HG03175 (cell line): ENCODE data around the gene CLIP1.

Experiments
- ATAC-seq: cut with Tn5 transposase; IDR thresholded peaks from one replicate; pipeline ENCODE4 v1.9.1; 2021; ENCODE audit warnings: mild to moderate bottlenecking, moderate library complexity; ENCODE audit not compliant: unreplicated experiment

The CLIP1 gene

GRCh38 chr12:122318607-122319605 lies 103.6 kb downstream of the CLIP1 start:
- no peak for ATAC-seq

- no peak for ATAC-seq
These were observed 109.5 kb downstream of the CLIP1 start for GRCh38 chr12:122312926-122313325.

GRCh38 chr12:122311696-122312095 lies 110.8 kb downstream of the CLIP1 start:
- no peak for ATAC-seq

GRCh38 chr12:122310626-122311333 lies 111.7 kb downstream of the CLIP1 start:
- no peak for ATAC-seq

- no peak for ATAC-seq
These were observed 112.8 kb downstream of the CLIP1 start for GRCh38 chr12:122309564-122310121.

- ATAC-seq = no peak
These were observed 113.7 kb downstream of the CLIP1 start for GRCh38 chr12:122308811-122309210.

GRCh38 chr12:122306407-122306806 lies 116.1 kb downstream of the CLIP1 start:
- no peak for ATAC-seq

GRCh38 chr12:122304924-122305323 lies 117.5 kb downstream of the CLIP1 start:
- ATAC-seq = no peak

- no peak for ATAC-seq
These were observed 119.4 kb downstream of the CLIP1 start for GRCh38 chr12:122303068-122303467.

- ATAC-seq = no peak
These were observed 124.3 kb downstream of the CLIP1 start for GRCh38 chr12:122298071-122298748.

- ATAC-seq = no peak
These were observed 125.0 kb downstream of the CLIP1 start for GRCh38 chr12:122297494-122297893.

- ATAC-seq = no peak
These were observed 126.6 kb downstream of the CLIP1 start for GRCh38 chr12:122295877-122296276.

- peak; percentile 80 for ATAC-seq
These were observed 129.4 kb downstream of the CLIP1 start for GRCh38 chr12:122293081-122293480.

- no peak for ATAC-seq
These were observed 131.0 kb downstream of the CLIP1 start for GRCh38 chr12:122291431-122291830.

- no peak for ATAC-seq
These were observed 138.8 kb downstream of the CLIP1 start for GRCh38 chr12:122283680-122284079.

GRCh38 chr12:122282061-122282460 lies 140.4 kb downstream of the CLIP1 start:
- no peak for ATAC-seq

GRCh38 chr12:122276242-122276641 lies 146.2 kb downstream of the CLIP1 start:
- ATAC-seq = no peak

- no peak for ATAC-seq
These were observed 147.0 kb downstream of the CLIP1 start for GRCh38 chr12:122275459-122275858.

- ATAC-seq = peak; percentile 88
These were observed 156.1 kb downstream of the CLIP1 start, which contains the start of gene VPS33A for GRCh38 chr12:122266230-122266901. Gene VPS33A, minus strand, starts transcription at chr12:122266494. Its CDS starts 86 bp downstream, at chr12:122266408.

- ATAC-seq = peak; percentile 27
These were observed 156.6 kb downstream of the CLIP1 start for GRCh38 chr12:122265886-122266229.
